Measurements from ENCODE around the gene KRT13. TPM values are rescaled to one million over a fixed set of nuclear protein-coding genes. Genes with fewer than 3 reads are reported as not detected.

The KRT13 gene
- total RNA-seq, 1 experiment from 2014 or later, result 45.7 TPM

DNA sequence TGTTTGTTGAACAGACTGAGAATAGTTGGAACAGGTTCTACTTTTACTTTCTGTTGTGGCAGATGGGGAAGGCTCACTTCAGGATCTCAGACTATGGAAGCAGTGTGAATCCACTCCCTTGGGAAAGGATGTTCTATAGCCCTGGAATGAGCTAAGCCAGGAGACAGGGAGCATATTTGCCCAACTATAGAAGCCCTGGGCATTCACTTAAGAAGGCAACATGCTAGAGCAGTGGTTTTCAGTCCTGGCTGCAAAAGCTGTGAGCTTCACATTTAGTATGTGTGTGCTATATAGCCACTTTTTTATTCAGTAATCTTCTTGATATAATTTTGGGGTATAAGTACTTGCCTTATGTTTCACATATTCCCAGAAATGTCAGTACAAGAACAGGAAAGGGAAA lies 37.1 kb downstream of the KRT13 start:
- H3K4me3 Mint-ChIP-seq (ENCODE audit: low read depth, unreplicated experiment), result no peak overlapping the region
- H3K36me3 Mint-ChIP-seq (ENCODE audit: insufficient read depth, unreplicated experiment), result peaks cover 5% of the 10 kb centered on the region
- intact Hi-C loops (cut with micrococcal nuclease; ENCODE audit: unreplicated experiment), result no loop called here
- H3K27me3 Mint-ChIP-seq (ENCODE audit: unreplicated experiment), result peaks cover 18% of the 10 kb centered on the region
- BruUV-seq (replicated peaks), result no TSS peak
- H3K4me1 Mint-ChIP-seq (ENCODE audit: low read depth, unreplicated experiment), result peaks cover 13% of the 10 kb centered on the region
- CTCF ChIA-PET, result no interaction called here
- no peak overlapping the region for H3K27ac Mint-ChIP-seq (ENCODE audit: unreplicated experiment)
- DNase-seq, result no peak
- H3K9me3 Mint-ChIP-seq (ENCODE audit: low read depth, unreplicated experiment), result peaks cover 3% of the 10 kb centered on the region
- TF ChIP-seq, protein P1, sequence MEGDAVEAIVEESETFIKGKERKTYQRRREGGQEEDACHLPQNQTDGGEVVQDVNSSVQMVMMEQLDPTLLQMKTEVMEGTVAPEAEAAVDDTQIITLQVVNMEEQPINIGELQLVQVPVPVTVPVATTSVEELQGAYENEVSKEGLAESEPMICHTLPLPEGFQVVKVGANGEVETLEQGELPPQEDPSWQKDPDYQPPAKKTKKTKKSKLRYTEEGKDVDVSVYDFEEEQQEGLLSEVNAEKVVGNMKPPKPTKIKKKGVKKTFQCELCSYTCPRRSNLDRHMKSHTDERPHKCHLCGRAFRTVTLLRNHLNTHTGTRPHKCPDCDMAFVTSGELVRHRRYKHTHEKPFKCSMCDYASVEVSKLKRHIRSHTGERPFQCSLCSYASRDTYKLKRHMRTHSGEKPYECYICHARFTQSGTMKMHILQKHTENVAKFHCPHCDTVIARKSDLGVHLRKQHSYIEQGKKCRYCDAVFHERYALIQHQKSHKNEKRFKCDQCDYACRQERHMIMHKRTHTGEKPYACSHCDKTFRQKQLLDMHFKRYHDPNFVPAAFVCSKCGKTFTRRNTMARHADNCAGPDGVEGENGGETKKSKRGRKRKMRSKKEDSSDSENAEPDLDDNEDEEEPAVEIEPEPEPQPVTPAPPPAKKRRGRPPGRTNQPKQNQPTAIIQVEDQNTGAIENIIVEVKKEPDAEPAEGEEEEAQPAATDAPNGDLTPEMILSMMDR (IDR thresholded peaks at IDR 0.05; ENCODE audit: unreplicated experiment), result no peak

GRCh38 chr17:41467561-41467960 lies 37.9 kb downstream of the KRT13 start:
- CTCF ChIA-PET, result no interaction called here
- intact Hi-C loops (cut with micrococcal nuclease; ENCODE audit: unreplicated experiment), result no loop called here
- TF ChIP-seq, protein P1 (IDR thresholded peaks at IDR 0.05; ENCODE audit: unreplicated experiment), result no peak
- Mint-ChIP-seq H3K4me1 (ENCODE audit: low read depth, unreplicated experiment) (peaks cover 13% of the 10 kb centered on the region), H3K9me3 (ENCODE audit: low read depth, unreplicated experiment) (peaks cover 3% of the 10 kb centered on the region), H3K36me3 (ENCODE audit: insufficient read depth, unreplicated experiment) (peaks cover 5% of the 10 kb centered on the region), H3K27ac (ENCODE audit: unreplicated experiment) (no peak overlapping the region), H3K27me3 (ENCODE audit: unreplicated experiment) (peaks cover 10% of the 10 kb centered on the region), H3K4me3 (ENCODE audit: low read depth, unreplicated experiment) (no peak overlapping the region)
- DNase-seq, result no peak
- BruUV-seq (replicated peaks), result no TSS peak

- intact Hi-C loops (cut with micrococcal nuclease; ENCODE audit: unreplicated experiment), result no loop called here
Observed at GRCh38 chr17:41466988-41467387, 38.4 kb downstream of the KRT13 start, which contains the start of gene KRT32. TSS of gene KRT32 (minus strand) at chr17:41467386. CDS start at chr17:41467325, 61 bp downstream.

DNA sequence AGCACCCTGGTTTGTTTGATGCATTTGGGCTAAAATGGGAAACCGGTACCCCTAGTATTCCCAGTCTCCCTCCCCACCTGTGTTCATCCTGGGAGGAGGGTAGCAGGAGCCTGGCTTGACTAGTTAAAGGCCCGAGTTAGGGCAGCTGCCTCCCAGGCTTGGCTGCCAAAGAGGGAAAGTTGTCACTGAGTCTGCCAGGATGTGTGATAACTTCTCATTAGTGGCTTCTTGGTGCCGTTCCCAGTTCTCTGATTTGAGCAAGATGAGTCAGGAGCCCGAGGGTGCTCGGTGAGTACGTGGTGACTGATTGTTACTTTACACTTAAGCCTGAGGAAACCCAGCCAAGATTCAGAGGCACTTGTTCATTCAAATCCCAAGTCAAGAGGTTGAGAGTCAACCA lies 40.7 kb downstream of the KRT13 start:
- CTCF ChIA-PET, result interaction anchor here (0.8 to 0.9 kb wide), 2 partner anchors 84 to 117 kb away, joined by 3 read pairs; no protein-coding TSS in a partner anchor
- peaks cover 3% of the 10 kb centered on the region for H3K9me3 Mint-ChIP-seq (ENCODE audit: low read depth, unreplicated experiment)
- H3K27me3 Mint-ChIP-seq (ENCODE audit: unreplicated experiment), result no peaks in the 10 kb centered on the region
- peaks cover 13% of the 10 kb centered on the region for H3K4me1 Mint-ChIP-seq (ENCODE audit: low read depth, unreplicated experiment)
- peak overlapping the region; percentile 7 for H3K27ac Mint-ChIP-seq (ENCODE audit: unreplicated experiment)
- TF ChIP-seq, protein P1 (IDR thresholded peaks at IDR 0.05; ENCODE audit: unreplicated experiment), result no peak
- H3K36me3 Mint-ChIP-seq (ENCODE audit: insufficient read depth, unreplicated experiment), result peaks cover 5% of the 10 kb centered on the region
- H3K4me3 Mint-ChIP-seq (ENCODE audit: low read depth, unreplicated experiment), result no peak overlapping the region
- no TSS peak for BruUV-seq (replicated peaks)
- intact Hi-C loops (cut with micrococcal nuclease; ENCODE audit: unreplicated experiment), result no loop called here
- peak; percentile 74 for DNase-seq

More at GRCh38 chr17:41466988-41467387, 38.4 kb downstream of the KRT13 start, which contains the start of gene KRT32:
- CTCF ChIA-PET, result no interaction called here
- Mint-ChIP-seq H3K4me3 (ENCODE audit: low read depth, unreplicated experiment) (no peak within 1 kb of the TSS), H3K27ac (ENCODE audit: unreplicated experiment) (no peak within 1 kb of the TSS), H3K36me3 (ENCODE audit: insufficient read depth, unreplicated experiment) (peaks cover 5% of the 10 kb centered on the region), H3K27me3 (ENCODE audit: unreplicated experiment) (peaks cover 8% of the 10 kb centered on the region), H3K4me1 (ENCODE audit: low read depth, unreplicated experiment) (peaks cover 13% of the 10 kb centered on the region), H3K9me3 (ENCODE audit: low read depth, unreplicated experiment) (peaks cover 3% of the 10 kb centered on the region)
- DNase-seq, result no peak
- BruUV-seq (replicated peaks), result no TSS peak
- TF ChIP-seq, protein P1 (IDR thresholded peaks at IDR 0.05; ENCODE audit: unreplicated experiment), result no peak
